ENCODE data around the gene BRI3. TPM values are rescaled to one million over a fixed set of nuclear protein-coding genes. Genes with fewer than 3 reads are reported as not detected.

The BRI3 gene
- total RNA-seq, 2 experiments from 2014 or later = 68.0 to 76.5 TPM

DNA sequence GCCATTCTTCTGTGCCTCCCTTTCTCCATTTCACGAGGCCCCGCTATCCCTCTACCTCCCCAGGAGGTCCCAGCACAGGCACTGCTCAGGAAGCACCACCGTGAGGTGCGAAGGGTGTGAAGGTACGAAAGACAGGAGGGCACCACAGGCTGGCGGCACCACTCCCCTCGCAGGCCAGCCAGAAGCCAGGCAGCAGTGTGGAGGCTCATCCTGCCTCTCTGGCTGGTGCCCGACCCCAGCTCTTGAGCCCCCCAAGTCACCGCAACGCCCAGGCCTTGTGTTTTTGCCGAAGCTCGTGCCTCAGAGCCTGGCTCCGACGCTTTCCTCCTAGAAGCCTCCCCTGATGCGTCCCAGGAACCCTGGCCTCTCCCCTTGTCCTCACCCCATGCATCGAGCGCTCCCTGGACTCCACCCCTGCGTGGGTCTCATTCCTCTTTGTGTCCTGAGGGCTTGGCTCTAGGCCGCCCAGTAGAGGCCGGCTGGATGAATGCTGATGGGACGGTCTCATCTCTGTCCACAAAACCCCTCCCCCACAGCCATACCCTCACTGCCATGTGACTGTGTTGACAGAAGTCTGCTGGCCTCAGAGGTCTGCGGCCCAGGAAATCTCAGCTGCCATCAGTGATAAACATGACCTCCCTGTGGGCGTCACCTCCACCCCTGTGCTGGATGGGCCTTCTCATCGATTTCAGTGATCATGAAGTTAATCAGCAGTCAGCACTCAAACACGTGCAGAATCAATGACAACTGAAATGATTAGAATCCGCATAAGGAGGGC, 19.3 kb downstream of the BRI3 start:
- Mint-ChIP-seq H3K27me3 (no peaks in the 10 kb centered on the region), H3K4me3 (no peak overlapping the region), H3K27ac (no peak overlapping the region), H3K36me3 (ENCODE audit: low read depth) (no peaks in the 10 kb centered on the region), H3K9me3 (no peaks in the 10 kb centered on the region), H3K4me1 (ENCODE audit: low read depth) (no peaks in the 10 kb centered on the region)
- Histone ChIP-seq H3K9me3 (ENCODE audit: control insufficient read depth in 1 of 2, insufficient read depth in 1 of 2, low read length in 2 of 2) (no peaks in the 10 kb centered on the region), H3K36me3 (ENCODE audit: insufficient read depth, low read length) (no peaks in the 10 kb centered on the region), H3K4me3 (ENCODE audit: low read length) (no peak overlapping the region), H3K4me1 (ENCODE audit: insufficient read depth, low read length) (no peaks in the 10 kb centered on the region), H3K27me3 (ENCODE audit: control insufficient read depth in 1 of 2, insufficient read depth in 2 of 2, low read length in 2 of 2) (no peaks in the 10 kb centered on the region), H3K27ac (ENCODE audit: low read depth in 1 of 2, low read length in 2 of 2) (no peak overlapping the region)
- ChIA-PET CTCF (no interaction called here), POLR2A (no interaction called here)
- intact Hi-C loops (cut with DNase I, micrococcal nuclease) = no loop called here
- no peak for DNase-seq
- ATAC-seq (ENCODE audit: poor library complexity) = no peak
- no peak for TF ChIP-seq CTCF (IDR thresholded peaks at IDR 0.05)

DNA sequence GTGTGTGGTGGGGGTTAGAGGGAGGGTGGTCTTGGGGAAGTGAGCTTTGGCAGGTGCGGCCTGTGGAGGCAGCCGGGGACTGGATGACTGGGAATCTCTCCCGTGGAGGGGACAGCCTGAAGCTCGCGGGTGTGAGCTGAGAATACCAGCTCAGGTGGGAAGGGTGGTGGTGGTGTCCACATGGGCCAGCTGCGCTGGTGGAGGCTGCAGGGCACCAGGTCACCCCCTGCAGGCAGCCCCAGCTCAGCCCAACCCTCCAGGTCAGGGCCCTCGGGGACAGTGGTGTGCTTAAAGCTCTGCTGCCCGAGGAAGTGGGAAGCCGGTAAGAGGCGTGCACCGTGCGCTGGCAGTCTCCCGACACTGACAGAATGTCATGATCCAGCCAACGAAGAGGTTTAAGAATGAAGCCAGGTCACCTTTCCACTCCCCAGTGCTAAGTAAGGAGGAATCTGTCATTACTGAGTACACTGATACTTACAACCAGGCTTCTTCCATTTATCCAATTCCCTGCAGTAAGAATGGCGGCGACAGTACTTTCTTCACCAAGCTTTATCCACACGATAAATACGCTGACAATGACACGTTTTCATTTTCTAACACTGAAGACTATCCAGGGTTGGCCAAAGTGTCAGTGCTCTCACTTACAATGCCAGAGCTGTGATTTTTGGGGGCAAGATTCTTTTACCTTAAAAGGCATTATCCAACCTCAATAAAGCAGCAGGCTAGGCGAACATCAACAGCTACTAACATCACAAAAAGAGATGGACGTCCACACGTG, 20.4 kb downstream of the BRI3 start:
- no peaks in the 10 kb centered on the region for H3K27me3 Mint-ChIP-seq
- H3K36me3 ChIP-seq (ENCODE audit: insufficient read depth, low read length) = no peaks in the 10 kb centered on the region
- no peaks in the 10 kb centered on the region for H3K4me1 Mint-ChIP-seq (ENCODE audit: low read depth)
- TF ChIP-seq CTCF (IDR thresholded peaks at IDR 0.05) = no peak
- ChIA-PET CTCF (no interaction called here), POLR2A (no interaction called here)
- H3K9me3 ChIP-seq (ENCODE audit: control insufficient read depth in 1 of 2, insufficient read depth in 1 of 2, low read length in 2 of 2) = no peaks in the 10 kb centered on the region
- no peak overlapping the region for H3K4me3 ChIP-seq (ENCODE audit: low read length)
- no peaks in the 10 kb centered on the region for H3K36me3 Mint-ChIP-seq (ENCODE audit: low read depth)
- no peak for DNase-seq
- H3K27ac ChIP-seq (ENCODE audit: low read depth in 1 of 2, low read length in 2 of 2) = no peak overlapping the region
- H3K9me3 Mint-ChIP-seq = no peaks in the 10 kb centered on the region
- H3K4me1 ChIP-seq (ENCODE audit: insufficient read depth, low read length) = no peaks in the 10 kb centered on the region
- no peak overlapping the region for H3K27ac Mint-ChIP-seq
- no peak overlapping the region for H3K4me3 Mint-ChIP-seq
- intact Hi-C loops (cut with DNase I, micrococcal nuclease) = no loop called here
- no peaks in the 10 kb centered on the region for H3K27me3 ChIP-seq (ENCODE audit: control insufficient read depth in 1 of 2, insufficient read depth in 2 of 2, low read length in 2 of 2)
- no peak for ATAC-seq (ENCODE audit: poor library complexity)

GRCh38 chr7:98303176-98303865, 21.8 kb downstream of the BRI3 start:
- DNase-seq (no peak), ATAC-seq (ENCODE audit: poor library complexity) (no peak)
- Mint-ChIP-seq H3K4me1 (ENCODE audit: low read depth) (no peaks in the 10 kb centered on the region), H3K27ac (no peak overlapping the region), H3K9me3 (no peaks in the 10 kb centered on the region), H3K4me3 (no peak overlapping the region), H3K27me3 (no peaks in the 10 kb centered on the region), H3K36me3 (ENCODE audit: low read depth) (no peaks in the 10 kb centered on the region)
- no peak for TF ChIP-seq CTCF (IDR thresholded peaks at IDR 0.05)
- Histone ChIP-seq H3K27me3 (ENCODE audit: control insufficient read depth in 1 of 2, insufficient read depth in 2 of 2, low read length in 2 of 2) (no peaks in the 10 kb centered on the region), H3K4me3 (ENCODE audit: low read length) (no peak overlapping the region), H3K27ac (ENCODE audit: low read depth in 1 of 2, low read length in 2 of 2) (no peak overlapping the region), H3K36me3 (ENCODE audit: insufficient read depth, low read length) (no peaks in the 10 kb centered on the region), H3K9me3 (ENCODE audit: control insufficient read depth in 1 of 2, insufficient read depth in 1 of 2, low read length in 2 of 2) (no peaks in the 10 kb centered on the region), H3K4me1 (ENCODE audit: insufficient read depth, low read length) (no peaks in the 10 kb centered on the region)
- CTCF ChIA-PET = no interaction called here
- POLR2A ChIA-PET = no interaction called here
- intact Hi-C loops (cut with DNase I, micrococcal nuclease) = no loop called here
